HG03378 (cell line): Measurements from ENCODE around the gene JMJD6.
"Not testable (repeated sequence)": the region's sequence is repeated elsewhere in the genome, so short reads cannot be mapped to it uniquely, and the experiment has no call there.

Experiments used
- ATAC-seq: cut with Tn5 transposase; IDR thresholded peaks from one replicate; pipeline ENCODE4 v1.9.1; 2021; ENCODE audit warnings: mild to moderate bottlenecking, moderate library complexity; ENCODE audit not compliant: unreplicated experiment

Gene JMJD6

DNA sequence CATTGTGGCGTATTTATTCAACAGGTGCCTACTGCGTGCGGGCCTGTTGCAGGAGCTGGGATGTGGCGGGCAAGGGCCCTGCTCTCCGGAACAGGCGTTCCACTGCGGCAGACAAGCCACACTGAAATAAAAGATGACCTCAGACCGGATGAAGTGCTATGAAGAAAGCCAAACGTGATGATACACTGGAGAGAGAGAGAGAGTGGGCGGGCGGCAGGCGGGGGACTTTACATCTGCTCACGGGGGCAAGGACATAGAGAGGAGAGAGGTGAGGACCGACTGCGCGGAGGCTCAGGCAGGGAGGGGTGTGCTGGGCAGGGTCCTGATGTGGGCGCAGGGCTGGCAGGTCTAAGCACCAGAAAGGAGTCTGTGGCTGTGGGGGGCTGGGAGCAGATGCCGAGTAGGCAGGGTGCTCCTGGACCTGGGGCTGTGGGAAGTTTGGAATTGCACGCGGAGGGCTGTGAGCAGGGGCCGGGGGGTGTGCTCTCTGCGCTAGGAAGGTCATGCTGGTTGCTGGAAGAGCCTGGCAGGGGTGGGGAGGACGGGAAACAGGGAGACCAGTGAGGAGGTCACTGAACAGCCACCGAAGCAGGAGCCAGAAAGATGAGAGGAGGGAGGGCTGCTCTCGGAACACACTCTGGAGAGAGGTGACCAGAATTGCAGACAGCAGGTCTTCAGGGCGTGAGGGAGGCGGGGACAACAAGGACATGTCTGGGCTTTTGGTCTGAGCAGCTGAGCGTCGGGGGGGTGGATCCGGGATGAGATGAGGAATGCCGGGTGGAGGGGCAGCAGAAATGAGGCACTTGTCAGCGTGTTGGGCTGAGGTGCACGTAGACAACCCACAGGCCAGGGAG is 25.6 kb downstream of the JMJD6 start:
- ATAC-seq = no peak

DNA sequence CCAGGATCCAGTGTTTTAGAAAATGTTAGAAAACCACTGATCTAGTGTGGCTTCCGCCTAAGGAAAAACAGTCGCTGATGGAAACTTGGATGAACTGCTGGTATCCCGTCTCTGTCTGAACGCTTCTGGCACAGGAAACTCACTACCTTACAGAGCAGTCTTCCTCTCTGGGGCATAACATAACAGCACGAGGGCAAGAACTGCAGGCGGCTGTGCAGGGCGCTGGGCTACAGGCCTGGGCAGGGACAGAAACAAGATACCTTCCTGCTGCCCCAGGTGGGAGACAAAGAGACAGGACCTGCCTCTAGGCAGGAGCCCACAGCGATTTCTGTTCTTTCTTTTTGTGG is 26.2 kb downstream of the JMJD6 start:
- no peak for ATAC-seq

DNA sequence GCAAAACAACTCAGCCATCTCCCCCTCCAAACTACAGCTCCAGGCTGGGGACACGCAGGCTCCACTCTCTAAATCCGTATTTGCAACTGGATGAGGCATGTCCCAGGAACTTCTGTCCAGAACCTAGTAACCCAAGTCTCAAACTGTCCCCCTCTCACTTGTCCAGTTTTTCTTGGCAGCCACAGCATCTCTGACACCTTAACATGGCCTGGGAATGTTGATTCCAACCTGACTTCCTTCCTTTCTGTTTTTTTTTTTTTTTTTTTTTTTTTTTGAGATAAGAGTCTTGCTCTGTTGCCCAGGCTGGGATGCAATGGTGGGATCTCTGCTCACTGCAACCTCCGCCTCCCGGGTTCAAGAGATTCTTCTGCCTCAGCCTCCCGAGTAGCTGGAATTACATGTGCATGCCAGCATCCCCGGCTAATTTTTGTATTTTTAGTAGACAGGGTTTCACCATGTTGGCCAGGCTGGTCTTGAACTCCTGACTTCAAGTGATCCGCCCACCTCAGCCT is 27.9 kb downstream of the JMJD6 start:
- not testable (repeated sequence) for ATAC-seq

DNA sequence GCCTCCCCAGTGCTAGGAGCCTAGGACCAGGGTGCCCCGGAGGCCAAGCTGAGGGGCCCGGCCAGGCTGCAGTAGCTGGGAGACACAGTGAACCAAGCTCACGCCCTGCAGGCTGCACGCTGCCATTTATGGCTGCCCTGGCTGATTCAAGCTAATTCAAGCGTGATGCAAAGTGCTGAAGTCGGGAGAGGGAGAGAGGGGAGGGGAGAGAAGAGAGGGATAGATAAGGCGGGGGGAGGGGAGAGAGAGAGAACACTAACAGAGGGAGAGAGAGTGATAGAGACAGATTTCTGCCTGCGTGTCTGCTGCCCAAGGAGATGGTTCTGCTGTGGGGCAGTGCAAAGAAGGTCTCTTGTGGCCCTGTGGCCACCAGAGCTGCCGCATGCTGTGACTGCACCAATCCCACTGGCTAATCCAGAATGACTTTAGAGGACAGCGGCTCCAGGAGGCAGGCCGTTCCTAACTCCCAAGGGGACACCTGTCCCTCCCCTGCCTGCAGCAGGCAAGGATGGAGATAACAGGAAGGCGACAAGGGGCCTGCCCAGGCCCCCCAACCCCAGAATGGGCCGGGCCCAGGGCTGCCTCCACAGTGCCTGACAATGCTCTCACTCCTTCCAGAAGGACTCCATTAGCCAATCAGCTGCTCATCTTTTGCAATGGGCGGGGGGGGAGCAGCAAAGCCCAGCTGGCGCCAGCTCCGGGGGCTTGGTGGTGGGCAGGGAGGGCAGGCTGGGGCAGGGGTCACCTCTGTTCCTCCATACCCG is 28.5 kb downstream of the JMJD6 start:
- ATAC-seq = no peak

DNA sequence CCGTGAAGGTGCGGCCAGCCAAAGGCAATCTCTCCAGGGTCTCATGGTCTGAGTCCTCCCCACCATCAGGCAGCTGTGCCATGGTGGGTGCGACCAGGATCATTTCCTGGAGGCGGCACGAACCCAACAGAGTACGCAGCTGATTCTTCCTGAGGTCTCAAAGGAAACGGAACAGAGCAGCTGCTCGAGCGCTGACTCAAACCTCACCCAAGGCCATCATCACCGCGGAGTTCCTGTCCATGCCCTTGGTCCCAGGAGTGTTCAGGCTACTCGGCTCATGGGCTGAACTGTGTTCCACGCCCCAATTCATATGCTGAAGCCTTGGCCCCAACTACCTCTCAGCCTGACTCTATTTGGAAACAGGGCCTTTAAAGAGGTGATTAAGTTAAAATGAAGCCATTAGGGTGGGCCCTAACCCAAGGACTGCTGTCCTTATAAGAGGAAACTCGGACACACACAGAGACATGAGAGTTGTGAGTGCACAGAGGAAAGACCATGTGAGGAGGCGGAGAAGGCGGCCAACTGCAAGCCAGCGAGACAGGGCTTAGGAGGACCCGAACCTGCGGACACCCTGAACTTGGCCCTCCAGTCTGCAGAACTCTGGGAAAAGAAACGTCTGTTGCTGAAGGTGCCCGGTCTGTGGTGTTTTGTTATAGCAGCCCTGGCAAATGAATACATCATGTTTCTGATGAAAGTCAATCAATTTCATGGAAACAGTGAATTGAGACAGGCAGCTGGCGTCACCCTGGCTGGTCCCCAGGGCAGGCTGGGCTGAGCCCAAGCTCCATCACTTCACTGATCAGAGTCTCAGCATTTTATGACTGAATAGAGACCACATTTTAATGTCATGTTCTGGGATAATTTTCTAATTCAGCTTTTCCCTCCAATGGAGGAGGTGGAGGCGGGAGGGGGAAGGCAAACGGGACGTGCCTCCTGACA is 29.4 kb downstream of the JMJD6 start:
- no peak for ATAC-seq

DNA sequence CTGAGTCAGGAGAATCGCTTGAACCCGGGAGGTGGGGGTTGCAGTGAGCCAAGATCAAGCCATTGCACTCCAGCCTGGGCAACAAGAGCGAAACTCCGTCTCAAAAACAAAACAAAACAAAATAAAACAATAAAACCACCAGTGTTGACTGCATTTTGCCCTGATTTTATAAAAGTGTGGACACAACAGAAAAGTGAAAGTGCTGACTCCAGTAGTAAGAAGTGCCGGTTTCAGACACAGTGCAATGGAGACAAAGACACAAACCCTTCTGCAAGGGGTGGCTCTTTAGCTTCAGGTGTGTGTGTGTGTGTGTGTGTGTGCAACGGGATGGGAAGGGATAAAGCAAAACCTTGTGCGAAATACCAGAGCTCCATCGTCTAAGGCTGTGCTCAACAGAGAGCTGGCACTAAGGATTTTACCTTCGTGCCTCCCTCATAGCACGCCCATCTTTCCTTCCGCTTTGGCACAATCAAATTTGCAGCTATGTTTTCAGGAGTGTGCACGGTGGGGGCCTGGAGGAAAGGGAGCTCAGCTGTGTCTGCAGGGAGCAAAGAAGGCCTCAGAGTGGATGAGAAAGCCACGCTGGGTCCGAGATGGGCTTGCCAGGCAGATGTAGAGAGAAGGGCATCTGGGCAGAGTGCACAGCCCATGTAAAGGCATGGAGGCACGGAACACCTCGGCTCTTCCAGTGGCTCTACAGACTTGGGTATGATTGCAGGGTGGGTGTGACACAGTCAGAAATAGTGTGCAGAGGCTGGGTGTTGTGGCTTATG is 31.2 kb downstream of the JMJD6 start:
- ATAC-seq = no peak

DNA sequence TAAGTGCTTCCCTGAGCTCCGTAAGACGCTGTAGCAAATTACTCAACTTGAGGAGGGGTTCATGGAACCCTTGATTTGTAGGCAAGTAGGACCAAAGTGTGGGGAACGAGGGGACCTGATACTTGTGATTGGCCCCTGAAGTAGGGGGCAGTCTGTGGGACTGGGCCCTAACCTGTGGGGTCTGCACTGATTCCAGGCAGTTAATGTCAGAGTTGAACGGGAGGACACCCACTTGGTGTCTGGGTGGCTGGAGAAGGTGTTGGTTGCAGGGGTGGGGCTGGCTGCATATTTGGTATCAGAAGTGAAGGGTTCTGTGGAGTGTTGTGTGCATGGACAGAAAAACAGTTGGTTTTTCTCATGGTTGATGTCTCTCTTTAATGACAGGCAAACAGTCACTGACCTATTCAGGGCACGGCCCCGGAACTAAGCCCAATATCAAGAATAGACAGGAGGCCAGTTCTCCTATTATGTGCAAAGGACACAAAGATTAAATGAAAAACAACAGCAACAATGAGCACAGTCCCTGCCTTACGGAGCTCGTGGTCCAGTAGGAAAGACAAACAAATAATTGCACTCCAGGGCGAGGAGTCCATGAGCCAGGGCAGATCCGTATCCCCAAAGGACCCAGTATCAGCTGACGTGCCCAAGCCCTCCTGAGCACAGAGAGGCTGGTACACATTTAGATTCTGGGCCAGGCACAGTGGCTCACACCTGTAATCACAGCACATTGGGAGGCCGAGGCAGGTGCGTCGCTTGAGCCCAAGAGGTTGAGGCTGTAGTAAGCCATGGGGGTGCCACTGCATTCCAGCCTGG is 34.8 kb downstream of the JMJD6 start:
- ATAC-seq = no peak

DNA sequence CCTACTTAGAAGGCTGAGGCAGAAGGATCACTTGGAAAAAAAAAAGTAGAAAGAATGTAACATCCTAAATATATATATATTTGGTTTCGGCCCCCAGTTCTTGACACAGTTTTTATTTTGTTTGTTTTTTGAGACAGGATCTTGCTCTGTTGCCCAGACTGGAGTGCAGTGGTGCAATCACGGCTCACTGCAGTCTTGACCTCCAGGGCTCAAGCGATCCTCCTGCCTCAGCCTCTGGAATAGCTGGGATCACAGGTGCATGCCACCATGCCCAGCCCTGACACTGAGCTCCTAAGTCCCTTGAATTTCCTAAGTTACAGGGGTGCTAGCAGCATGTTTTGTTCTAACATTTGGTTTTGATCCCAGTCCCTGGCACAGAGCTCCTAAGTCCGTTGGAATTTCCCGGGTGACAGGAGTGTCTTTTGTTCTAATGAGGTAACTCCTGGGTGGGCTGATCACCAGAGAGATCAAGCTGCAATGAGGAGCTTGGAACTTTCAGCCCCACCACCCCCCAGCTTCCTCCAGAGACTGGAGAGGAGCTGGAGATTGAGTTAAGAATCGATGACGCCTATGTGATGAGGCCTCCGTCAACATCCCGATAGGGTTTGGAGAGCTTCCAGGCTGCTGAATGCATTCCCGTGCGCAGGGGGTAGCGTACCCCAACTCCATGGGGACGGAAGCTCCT is 35.7 kb downstream of the JMJD6 start:
- ATAC-seq = no peak

DNA sequence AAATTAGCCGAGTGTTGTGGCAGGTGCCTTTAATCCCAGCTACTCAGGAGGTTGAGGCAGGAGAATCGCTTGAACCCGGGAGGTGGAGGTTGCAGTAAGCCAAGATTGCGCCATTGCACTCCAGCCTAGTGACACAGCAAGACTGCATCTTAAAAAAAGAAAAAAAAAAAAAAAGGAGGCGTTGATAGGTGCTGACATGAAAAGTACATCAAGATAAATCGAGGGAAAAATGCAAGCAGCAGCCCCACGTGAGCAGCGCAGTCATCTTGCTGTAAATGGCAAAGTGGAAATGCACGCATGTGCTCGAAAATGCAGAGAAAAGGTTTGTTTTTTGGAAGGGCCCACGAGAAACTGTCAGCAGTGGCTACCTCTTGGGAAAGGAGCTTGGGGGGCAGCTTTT is 36.5 kb downstream of the JMJD6 start:
- ATAC-seq = no peak

DNA sequence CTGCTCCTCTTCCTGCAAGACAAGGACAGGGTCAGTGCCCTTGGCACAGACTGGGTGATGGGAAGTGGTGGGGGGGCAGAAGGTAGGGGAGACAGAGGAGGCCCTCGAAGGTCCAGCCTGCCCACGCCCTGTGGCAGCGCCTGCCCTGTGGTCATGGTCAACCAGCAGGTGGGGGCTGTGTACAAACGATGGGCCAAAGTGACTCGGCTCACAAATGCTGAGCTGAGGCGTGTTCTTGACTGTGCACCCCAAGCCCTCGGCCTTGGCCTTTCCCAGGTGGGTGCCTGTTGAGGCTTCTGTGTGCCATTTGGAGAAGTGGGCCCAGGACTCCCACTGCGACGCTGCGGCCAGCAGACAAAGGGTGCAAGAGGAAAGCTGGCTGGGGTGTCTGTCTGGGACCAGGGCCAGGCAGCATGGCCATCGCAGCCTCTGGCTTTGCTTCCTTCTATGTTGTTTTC is 38.2 kb downstream of the JMJD6 start:
- no peak for ATAC-seq

DNA sequence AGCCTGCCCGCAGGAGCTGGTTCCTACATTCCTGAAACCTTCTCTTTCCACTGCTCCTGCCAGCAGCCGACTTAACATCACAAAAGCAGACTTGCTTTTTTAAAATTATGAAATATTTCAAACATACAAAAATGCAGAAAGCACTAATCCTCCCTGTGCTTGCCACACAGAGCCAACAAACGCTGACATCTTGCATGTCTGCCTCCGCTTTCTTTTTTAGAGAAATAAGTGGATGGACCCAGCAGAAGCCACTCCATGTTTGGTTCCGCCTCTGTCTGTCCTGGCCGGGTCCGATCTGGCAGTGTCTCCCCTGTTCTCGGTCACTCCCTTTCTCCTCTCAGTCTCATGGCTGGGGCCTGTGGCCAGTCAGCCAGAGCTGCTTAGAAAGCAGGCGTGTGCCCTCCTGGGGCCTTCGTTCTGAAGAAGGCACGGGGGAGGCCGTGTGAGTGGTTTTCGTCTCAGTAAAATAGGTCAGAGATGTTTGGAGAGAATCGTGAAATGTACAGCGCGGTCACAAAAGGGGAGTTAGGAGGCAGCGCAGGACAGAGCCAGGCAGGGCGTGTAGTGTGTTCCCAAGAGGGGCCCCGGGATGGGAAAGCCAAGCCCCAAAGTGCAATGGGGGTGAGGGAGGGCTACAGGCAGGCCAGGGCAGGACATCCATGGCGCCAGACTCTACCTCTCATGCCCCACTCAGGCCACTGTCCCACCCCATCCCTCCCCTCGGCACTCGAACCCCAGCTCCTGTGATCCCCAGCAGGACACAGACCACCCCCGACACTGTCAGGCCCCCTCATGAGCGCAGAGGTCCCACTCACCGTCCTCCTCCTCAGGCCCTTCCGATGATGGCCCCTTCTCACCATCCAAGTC is 38.9 kb downstream of the JMJD6 start:
- no peak for ATAC-seq

DNA sequence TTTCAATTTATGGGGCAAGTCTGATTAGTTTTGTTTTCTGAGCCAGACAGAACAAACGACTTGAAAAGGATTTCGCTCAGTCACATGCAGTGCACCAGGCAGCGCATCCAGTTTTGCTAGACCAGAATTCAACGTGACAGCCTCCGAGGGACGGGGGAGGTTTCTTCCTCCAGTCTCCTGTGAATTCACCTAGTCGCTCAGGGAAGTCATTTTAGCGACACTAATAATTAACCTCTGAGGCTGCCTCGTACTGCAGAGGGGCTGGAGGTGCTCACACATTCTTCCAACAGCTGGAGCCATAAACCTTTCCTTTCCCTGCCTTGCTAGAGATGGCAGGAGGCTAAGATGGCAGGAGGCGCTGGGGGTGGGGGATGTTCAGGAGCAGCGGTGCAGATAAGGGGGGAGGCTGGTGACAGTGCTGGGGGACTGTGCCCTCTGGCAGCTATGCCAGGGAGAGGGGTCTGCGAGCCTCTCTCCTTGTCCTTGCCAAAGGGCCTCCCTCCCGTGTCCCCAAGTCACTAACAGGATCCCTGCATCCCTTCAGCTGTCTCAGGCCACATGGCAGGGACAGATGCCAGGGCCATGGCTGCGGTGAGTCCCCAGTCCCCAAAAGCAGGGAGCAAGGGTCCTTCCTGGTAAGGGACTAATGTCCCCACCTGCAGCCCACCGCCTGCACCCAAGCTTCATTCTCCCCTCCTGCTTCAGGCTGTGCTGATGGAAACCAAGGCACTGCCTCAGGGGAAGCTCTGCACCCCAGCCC is 39.7 kb downstream of the JMJD6 start:
- no peak for ATAC-seq

DNA sequence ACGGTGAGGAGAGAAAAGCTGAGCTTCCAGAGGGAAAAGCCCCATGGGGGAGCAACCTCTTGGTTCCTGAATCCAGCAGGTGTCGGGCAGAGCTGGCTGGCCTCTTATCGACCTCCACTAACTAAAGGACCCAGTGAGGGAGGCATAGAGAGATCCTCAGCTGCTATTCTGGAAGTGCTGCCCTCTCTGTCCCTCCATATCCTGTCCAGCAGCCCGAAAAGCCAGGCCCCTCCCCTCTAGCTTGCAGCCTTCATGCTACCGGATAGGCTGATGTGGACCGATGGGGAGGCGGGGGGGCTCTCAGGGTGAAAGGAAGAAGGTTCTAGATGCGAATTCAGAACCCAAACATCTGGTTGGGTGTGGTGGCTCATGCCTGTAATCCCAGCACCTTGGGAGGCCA is 40.6 kb downstream of the JMJD6 start:
- no peak for ATAC-seq

DNA sequence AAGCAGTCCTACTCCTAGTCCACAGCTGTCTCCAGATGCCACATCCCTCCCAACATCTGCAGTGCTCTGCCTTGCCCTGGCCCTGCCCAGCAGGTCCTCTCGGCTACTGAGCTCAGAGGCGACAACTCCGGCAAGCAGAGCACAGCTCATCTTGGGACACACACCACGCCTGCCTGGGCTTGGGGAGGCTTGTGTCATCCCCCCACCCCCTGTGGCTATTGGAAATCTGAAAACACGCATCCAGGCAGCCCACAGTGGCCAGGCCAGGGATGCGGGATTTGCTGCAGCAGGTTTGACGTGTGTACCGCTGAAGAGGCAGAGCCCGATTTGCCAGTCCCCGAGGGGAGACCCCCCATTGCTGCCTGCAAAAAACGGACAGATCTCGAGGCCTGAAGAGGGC is 41.0 kb downstream of the JMJD6 start:
- no peak for ATAC-seq

DNA sequence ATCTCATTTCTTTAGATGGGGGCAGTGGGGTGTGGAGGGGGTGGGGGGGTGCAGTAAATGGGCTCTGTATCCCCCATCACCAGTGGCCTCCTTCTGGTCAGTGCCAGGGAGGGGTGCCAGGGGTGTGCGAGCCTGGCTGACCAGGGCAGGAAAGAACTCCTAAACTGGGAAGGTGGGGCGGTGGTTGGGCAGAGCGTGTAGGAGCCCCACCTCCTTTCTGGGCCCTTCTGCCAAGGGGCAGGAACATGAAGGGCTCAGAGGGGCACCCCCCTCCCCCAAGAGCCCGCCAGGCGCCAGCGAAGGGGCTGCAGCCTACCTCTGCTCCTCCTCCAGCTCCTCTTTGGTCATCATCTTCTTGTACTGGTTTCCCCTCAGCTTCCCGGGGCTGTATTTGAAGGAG is 41.6 kb downstream of the JMJD6 start:
- no peak for ATAC-seq

DNA sequence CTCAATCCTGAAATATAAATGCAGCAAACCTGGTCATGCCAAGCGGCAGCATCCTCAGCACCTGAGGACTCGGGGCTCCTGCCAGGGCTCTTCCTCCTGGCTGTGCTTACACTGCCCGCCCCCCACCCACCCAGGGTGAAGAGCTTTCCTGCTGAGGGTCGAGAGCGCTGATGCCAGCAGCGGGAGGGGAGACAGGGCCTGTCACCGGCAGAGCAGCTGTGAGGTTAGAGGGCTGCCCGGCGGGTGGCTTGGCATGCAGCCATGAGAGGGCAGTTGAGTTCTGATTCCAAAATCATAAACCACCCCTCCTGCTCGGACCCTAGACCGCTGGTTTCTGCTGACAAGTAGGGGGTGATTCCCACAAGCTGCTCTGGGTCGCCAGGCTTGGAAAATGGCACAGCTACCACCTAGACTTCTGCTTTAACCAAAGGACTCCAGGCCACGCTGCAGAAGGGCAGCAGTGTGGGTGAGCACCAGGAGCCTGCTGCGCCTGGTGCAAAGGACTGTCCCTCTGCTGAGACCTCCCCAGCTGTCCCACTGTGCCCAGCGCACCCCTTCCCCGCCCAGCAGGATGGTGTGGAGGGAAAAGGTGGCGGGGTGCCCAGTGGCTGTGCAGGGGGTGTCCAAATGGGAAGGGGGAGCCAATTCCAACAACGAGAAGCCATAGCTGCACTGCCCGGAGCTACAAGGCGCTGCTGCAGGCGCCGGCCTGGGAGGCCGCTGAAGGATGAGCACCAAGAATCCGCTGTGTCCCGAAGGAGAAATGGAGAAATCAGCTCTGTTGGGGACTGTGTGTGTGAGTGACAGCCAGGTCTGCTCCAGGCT is 42.3 kb downstream of the JMJD6 start:
- ATAC-seq = no peak
